Type B pancreatic cell (in vitro differentiated cells): ENCODE measurements around the gene BARHL2. TPM values are rescaled to one million over a fixed set of nuclear protein-coding genes. Genes with fewer than 3 reads are reported as not detected.

ENCODE experiments used
- DNase-seq: peaks from one replicate; pipeline ENCODE4 v3.0.0; 2021; ENCODE audit warnings: mixed read lengths; ENCODE audit not compliant: unreplicated experiment; ENCODE audit errors: extremely low spot score
- H3K27ac Mint-ChIP-seq: 2 replicates; pipeline ENCODE4 v1.8.0; 2021; ENCODE audit warnings: mild to moderate bottlenecking, mixed read lengths
- H3K27me3 Mint-ChIP-seq: 2 replicates; pipeline ENCODE4 v1.8.0; 2021; ENCODE audit warnings: mixed read lengths
- H3K36me3 Mint-ChIP-seq: 2 replicates; pipeline ENCODE4 v1.8.0; 2021; ENCODE audit warnings: mixed read lengths
- H3K4me1 Mint-ChIP-seq: one replicate; pipeline ENCODE4 v1.8.0; 2021; ENCODE audit warnings: mixed read lengths; ENCODE audit not compliant: unreplicated experiment
- H3K4me3 Mint-ChIP-seq: 2 replicates; pipeline ENCODE4 v1.8.0; 2021; ENCODE audit warnings: mild to moderate bottlenecking, mixed read lengths
- H3K9me3 Mint-ChIP-seq: 2 replicates; pipeline ENCODE4 v1.8.0; 2021; ENCODE audit warnings: mixed read lengths
- total RNA-seq: library from RNA; stranded (reverse); gene quantifications from 2 replicates; pipeline ENCODE4 v1.2.1, GENCODE V29; 2021; ENCODE audit warnings: low replicate concordance
- TF ChIP-seq, protein P1 (sequence below): fragments of 200-600 bp; sonication (generic); conservative IDR thresholded peaks from 2 replicates; pipeline ENCODE4 v1.5.0; 2021; ENCODE audit warnings: antibody characterized with exemption, mild to moderate bottlenecking

Gene BARHL2
- total RNA-seq, 1 donor from 2014 or later = 14.8 TPM

DNA sequence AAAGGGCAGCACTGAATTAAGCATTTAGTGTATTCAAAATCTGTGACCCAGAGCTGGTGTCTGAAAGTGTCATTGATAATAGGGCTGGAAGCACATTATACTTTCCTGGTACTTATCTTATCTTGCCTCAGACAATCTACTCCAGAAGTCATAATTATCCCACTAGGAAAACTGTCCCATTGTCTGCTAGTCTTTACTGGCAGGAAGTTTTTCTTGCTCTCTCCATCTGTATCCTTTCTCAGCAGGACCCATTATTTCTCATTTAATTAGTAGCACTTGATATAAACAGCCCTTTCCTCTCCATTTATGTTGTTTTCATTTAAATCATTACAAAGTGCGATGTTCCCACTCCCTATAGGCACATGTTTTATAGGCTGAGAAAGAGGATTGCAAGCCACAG is 36.5 kb upstream of the BARHL2 start:
- H3K36me3 Mint-ChIP-seq = no peaks in the 10 kb centered on the region
- no peak for DNase-seq
- H3K9me3 Mint-ChIP-seq = no peaks in the 10 kb centered on the region
- TF ChIP-seq, protein P1, sequence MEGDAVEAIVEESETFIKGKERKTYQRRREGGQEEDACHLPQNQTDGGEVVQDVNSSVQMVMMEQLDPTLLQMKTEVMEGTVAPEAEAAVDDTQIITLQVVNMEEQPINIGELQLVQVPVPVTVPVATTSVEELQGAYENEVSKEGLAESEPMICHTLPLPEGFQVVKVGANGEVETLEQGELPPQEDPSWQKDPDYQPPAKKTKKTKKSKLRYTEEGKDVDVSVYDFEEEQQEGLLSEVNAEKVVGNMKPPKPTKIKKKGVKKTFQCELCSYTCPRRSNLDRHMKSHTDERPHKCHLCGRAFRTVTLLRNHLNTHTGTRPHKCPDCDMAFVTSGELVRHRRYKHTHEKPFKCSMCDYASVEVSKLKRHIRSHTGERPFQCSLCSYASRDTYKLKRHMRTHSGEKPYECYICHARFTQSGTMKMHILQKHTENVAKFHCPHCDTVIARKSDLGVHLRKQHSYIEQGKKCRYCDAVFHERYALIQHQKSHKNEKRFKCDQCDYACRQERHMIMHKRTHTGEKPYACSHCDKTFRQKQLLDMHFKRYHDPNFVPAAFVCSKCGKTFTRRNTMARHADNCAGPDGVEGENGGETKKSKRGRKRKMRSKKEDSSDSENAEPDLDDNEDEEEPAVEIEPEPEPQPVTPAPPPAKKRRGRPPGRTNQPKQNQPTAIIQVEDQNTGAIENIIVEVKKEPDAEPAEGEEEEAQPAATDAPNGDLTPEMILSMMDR = no peak
- peaks cover 59% of the 10 kb centered on the region for H3K27me3 Mint-ChIP-seq
- no peaks in the 10 kb centered on the region for H3K4me1 Mint-ChIP-seq
- H3K27ac Mint-ChIP-seq = no peak overlapping the region
- no peak overlapping the region for H3K4me3 Mint-ChIP-seq

DNA sequence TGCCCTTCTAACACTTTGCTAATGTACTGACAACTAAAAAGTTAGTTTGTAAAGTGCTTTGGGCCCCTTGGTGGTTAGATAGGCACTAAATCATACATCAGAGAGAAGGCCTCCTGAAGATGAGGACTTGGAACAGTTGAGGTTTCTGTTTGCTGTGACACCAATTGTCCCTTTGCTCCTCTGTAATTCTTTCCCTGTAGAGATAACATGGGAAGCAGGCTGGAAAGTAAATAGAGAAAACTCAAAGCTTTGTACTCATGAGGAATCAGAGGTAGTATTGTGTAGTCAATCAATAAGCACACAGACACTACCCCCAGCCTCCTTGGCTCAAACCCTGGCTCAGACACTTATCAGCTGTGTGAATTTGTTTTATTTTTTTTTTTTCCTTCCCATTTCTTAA is 31.6 kb upstream of the BARHL2 start:
- Mint-ChIP-seq H3K36me3 (no peaks in the 10 kb centered on the region), H3K4me3 (no peak overlapping the region), H3K9me3 (no peaks in the 10 kb centered on the region), H3K4me1 (no peaks in the 10 kb centered on the region), H3K27me3 (peaks cover 51% of the 10 kb centered on the region), H3K27ac (no peak overlapping the region)
- DNase-seq = no peak
- TF ChIP-seq, protein P1 = no peak

DNA sequence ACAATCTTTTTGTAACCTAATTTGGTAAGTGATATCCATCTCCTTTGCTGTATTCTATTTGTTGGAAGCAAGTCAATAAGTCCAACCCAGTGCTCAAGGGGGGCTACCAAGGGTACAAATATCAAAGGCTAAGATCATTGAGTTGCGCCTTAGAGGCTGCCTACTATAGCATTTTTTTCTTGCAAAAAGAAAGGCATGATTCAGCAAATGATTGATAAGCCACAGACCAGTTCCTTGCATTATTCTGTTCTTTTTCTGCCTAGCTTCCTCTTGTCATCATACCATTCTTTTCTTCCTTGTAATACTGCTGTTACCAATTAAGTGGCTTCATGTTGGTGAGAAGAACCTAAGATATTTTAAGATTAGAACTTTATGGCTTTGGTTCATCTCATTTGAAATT is 29.8 kb upstream of the BARHL2 start:
- Mint-ChIP-seq H3K27me3 (peaks cover 35% of the 10 kb centered on the region), H3K9me3 (no peaks in the 10 kb centered on the region), H3K36me3 (no peaks in the 10 kb centered on the region), H3K27ac (no peak overlapping the region), H3K4me1 (no peaks in the 10 kb centered on the region), H3K4me3 (no peak overlapping the region)
- DNase-seq = no peak
- TF ChIP-seq, protein P1 = no peak

DNA sequence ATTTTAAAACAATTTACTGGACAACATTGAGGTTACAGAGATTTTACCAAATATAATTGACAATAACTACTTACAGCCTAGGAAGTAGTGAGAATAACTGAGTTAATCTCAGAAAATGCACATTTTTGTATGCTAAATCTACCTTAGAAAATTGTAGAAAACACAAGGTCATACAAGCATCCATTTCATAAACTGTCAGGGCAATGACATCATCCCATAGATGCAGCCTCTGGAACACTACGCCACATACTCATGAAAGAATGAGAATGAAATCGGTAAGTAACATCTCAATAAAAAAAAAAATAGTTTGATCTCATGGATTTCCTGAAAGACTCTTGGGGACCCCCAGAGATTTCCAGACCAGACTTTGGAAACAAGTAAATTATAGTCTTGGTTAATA is 28.9 kb upstream of the BARHL2 start:
- H3K36me3 Mint-ChIP-seq = no peaks in the 10 kb centered on the region
- no peaks in the 10 kb centered on the region for H3K4me1 Mint-ChIP-seq
- no peak overlapping the region for H3K4me3 Mint-ChIP-seq
- no peak for DNase-seq
- H3K27me3 Mint-ChIP-seq = peaks cover 35% of the 10 kb centered on the region
- H3K9me3 Mint-ChIP-seq = no peaks in the 10 kb centered on the region
- H3K27ac Mint-ChIP-seq = no peak overlapping the region
- TF ChIP-seq, protein P1 = no peak

DNA sequence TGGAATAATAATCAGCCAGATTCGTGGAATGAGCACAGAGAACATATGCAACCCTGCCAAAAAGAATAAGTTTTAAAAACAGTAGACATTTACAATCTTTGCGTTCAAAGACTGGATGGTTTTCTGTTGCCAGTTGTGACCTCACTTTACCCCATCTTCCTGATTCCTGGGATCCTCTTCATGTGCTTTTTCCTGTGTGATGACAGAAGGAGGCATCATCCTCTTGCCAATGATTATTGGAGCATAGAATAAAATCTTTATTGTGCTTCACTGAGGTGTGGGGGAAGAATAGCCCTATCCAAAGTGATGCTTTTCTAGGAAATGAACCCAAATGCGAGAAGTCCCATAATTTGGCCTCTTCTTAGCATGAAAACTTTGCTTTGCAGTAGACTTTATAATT is 15.0 kb upstream of the BARHL2 start:
- Mint-ChIP-seq H3K4me3 (no peak overlapping the region), H3K9me3 (no peaks in the 10 kb centered on the region), H3K36me3 (no peaks in the 10 kb centered on the region), H3K4me1 (peaks cover 9% of the 10 kb centered on the region), H3K27me3 (peaks cover 94% of the 10 kb centered on the region), H3K27ac (no peak overlapping the region)
- TF ChIP-seq, protein P1 = no peak
- no peak for DNase-seq
